PFSK-1 (cell line): ENCODE results near the gene BNIP5.

Experiments
- FOXP2 ChIP-seq: optimal IDR thresholded peaks from 2 replicates; pipeline ENCODE3; 2011; ENCODE audit warnings: borderline replicate concordance, control low read depth, inconsistent platforms; ENCODE audit not compliant: insufficient read depth; ENCODE audit errors: extremely low read length, extremely low read depth
- POLR2AphosphoS5 ChIP-seq: IDR thresholded peaks from 2 replicates; pipeline ENCODE4 v1.6.1; 2012; ENCODE audit warnings: low read depth, mild to moderate bottlenecking, control low read depth, low read length, moderate library complexity
- SIN3A ChIP-seq: IDR thresholded peaks from 2 replicates; pipeline ENCODE4 v1.6.1; 2012; ENCODE audit warnings: mild to moderate bottlenecking, low read length, moderate library complexity, borderline replicate concordance; ENCODE audit not compliant: insufficient read depth
- TAF1 ChIP-seq: IDR thresholded peaks from 2 replicates; pipeline ENCODE4 v1.6.1; 2012; ENCODE audit warnings: low read length, control low read depth, borderline replicate concordance; ENCODE audit not compliant: insufficient read depth
- TF ChIP-seq, protein P1 (sequence below), 2 experiments: IDR thresholded peaks; 2 replicates each; pipeline versions ENCODE4 v1.6.1 to v1.8.0; 2011 to 2012; ENCODE audit warnings: low read depth in 2 of 2, low read length in 2 of 2, control low read depth in 1 of 2, inconsistent platforms in 1 of 2, mild to moderate bottlenecking in 1 of 2, moderate library complexity in 1 of 2; ENCODE audit not compliant: insufficient read depth in 1 of 2

DNA sequence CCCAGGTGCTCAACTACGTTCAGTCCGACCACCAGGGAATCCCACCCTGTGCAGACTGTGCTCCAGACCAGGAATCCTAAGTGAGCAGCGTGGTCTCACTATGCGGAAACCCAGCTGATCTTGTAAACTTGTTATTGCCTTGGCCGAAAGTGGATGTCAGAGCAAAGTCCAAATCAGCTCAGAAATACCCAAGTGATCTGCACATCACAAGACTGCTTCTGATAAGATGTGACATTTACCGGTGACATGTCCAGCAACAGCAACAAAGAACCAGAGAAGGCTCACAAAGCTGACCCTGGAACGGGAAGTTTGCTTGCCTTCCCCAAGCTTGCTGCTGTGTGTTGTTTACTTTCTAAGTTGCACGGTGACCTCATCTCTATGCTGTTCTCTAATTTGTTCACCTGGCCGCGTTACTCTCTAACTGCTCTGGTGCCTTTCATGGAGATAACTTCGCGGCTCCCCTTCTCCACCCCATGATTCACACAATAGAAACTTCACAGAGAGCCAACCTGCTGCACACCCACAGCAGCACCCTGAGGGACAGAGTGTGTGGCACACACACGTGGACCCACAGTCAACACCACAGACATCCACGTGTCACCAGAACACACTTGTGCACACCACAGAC is 1.7 kb downstream of the BNIP5 start:
- TF ChIP-seq POLR2AphosphoS5, result no peak
- TF ChIP-seq TAF1, result no peak
- TF ChIP-seq, protein P1, sequence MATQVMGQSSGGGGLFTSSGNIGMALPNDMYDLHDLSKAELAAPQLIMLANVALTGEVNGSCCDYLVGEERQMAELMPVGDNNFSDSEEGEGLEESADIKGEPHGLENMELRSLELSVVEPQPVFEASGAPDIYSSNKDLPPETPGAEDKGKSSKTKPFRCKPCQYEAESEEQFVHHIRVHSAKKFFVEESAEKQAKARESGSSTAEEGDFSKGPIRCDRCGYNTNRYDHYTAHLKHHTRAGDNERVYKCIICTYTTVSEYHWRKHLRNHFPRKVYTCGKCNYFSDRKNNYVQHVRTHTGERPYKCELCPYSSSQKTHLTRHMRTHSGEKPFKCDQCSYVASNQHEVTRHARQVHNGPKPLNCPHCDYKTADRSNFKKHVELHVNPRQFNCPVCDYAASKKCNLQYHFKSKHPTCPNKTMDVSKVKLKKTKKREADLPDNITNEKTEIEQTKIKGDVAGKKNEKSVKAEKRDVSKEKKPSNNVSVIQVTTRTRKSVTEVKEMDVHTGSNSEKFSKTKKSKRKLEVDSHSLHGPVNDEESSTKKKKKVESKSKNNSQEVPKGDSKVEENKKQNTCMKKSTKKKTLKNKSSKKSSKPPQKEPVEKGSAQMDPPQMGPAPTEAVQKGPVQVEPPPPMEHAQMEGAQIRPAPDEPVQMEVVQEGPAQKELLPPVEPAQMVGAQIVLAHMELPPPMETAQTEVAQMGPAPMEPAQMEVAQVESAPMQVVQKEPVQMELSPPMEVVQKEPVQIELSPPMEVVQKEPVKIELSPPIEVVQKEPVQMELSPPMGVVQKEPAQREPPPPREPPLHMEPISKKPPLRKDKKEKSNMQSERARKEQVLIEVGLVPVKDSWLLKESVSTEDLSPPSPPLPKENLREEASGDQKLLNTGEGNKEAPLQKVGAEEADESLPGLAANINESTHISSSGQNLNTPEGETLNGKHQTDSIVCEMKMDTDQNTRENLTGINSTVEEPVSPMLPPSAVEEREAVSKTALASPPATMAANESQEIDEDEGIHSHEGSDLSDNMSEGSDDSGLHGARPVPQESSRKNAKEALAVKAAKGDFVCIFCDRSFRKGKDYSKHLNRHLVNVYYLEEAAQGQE (IDR thresholded peaks at IDR 0.05; ENCODE audit: insufficient read depth in 1 of 2, low read depth in 2 of 2, low read length in 2 of 2), result no peak
- no peak for TF ChIP-seq SIN3A
- no peak for TF ChIP-seq FOXP2
